ENCODE measurements around the gene SAMD1. TPM values are rescaled to one million over a fixed set of nuclear protein-coding genes. Genes with fewer than 3 reads are reported as not detected.

The SAMD1 gene
- total RNA-seq, 1 experiment from 2014 or later: 56.0 TPM

DNA sequence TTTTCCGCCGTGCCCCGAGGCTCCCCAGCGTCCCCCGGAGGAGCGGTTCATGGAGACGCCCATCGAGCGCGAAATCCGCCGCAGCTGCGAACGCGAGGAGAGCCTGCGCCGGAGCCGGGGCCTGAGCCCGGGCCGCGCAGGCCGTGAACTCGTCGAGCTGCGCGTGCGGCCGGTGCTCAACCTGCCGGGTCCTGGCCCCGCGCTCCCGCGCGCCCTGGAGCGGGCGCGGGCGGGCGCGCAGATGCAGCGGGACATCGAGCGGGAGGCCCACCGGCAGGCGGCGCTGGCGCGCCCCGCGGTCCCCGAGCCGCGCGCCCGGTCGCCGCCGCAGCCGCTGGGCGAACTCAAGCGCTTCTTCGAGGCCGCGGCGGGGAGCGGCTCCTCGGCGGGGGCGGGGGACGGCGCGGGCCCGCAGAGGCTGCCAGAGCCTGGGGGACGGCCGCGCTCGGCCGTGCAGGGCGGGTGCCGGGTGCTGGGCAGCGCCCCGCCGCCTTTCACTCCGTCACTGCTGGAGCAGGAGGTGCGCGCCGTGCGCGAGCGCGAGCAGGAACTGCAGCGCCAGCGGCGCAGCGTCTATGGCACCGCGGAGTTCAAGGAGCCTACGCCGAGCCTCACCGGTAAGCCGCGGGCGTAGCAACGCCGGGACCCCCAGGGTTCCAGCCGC is 17.2 kb downstream of the SAMD1 start:
- intact Hi-C loops (cut with micrococcal nuclease; ENCODE audit: unreplicated experiment): loop anchor here (5.0 kb wide), 2 partner anchors 66 to 476 kb away; partner anchors contain the start of gene RFX1

GRCh38 chr19:14072535-14073260 is 17.9 kb downstream of the SAMD1 start, which contains the start of gene MISP3:
Gene MISP3, plus strand, starts transcription at chr19:14072786. Its CDS starts 524 bp downstream, at chr19:14073310.
- TF ChIP-seq EZH2 (IDR thresholded peaks at IDR 0.05; ENCODE audit: borderline replicate concordance, low read depth, low read length, poor library complexity, severe bottlenecking): no peak
- TF ChIP-seq, protein P1, sequence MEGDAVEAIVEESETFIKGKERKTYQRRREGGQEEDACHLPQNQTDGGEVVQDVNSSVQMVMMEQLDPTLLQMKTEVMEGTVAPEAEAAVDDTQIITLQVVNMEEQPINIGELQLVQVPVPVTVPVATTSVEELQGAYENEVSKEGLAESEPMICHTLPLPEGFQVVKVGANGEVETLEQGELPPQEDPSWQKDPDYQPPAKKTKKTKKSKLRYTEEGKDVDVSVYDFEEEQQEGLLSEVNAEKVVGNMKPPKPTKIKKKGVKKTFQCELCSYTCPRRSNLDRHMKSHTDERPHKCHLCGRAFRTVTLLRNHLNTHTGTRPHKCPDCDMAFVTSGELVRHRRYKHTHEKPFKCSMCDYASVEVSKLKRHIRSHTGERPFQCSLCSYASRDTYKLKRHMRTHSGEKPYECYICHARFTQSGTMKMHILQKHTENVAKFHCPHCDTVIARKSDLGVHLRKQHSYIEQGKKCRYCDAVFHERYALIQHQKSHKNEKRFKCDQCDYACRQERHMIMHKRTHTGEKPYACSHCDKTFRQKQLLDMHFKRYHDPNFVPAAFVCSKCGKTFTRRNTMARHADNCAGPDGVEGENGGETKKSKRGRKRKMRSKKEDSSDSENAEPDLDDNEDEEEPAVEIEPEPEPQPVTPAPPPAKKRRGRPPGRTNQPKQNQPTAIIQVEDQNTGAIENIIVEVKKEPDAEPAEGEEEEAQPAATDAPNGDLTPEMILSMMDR (conservative IDR thresholded peaks at IDR 0.05; ENCODE audit: low read depth, low read length): no peak
- intact Hi-C loops (cut with micrococcal nuclease; ENCODE audit: unreplicated experiment): loop anchor here (1.0 to 5.0 kb wide), 3 partner anchors 65 to 475 kb away; partner anchors contain the start of gene RFX1
- POLR2A ChIA-PET (ENCODE audit: low non-redundant PET): no interaction called here
- Histone ChIP-seq H3K27ac (ENCODE audit: low read depth, low read length, poor library complexity, severe bottlenecking) (no peak within 1 kb of the TSS), H3K27me3 (replicated peaks; ENCODE audit: insufficient read depth, low read depth, low read length, poor library complexity) (no peaks in the 10 kb centered on the region), H3K9me3 (ENCODE audit: low read depth, low read length, poor library complexity, severe bottlenecking) (no peaks in the 10 kb centered on the region), H3K4me3 (ENCODE audit: low read depth, low read length, poor library complexity, severe bottlenecking) (peak within 1 kb of the TSS; percentile 49), H3K36me3 (ENCODE audit: insufficient read depth, low read length, poor library complexity, severe bottlenecking) (no peaks in the 10 kb centered on the region), H3K4me1 (ENCODE audit: insufficient read depth, low read length, poor library complexity, severe bottlenecking) (peaks cover 24% of the 10 kb centered on the region)
- DNase-seq (ENCODE audit: low spot score): peak; percentile 54
- no TSS peak for BruUV-seq (replicated peaks)
- CTCF ChIA-PET: interaction anchor here (0.5 to 1.7 kb wide), 3 partner anchors 14 to 796 kb away, joined by 3 to 5 read pairs (median 3); partner anchors contain the start of gene IL27RA

More for the DNA sequence above, 17.2 kb downstream of the SAMD1 start:
- no peaks in the 10 kb centered on the region for H3K36me3 ChIP-seq (ENCODE audit: insufficient read depth, low read length, poor library complexity, severe bottlenecking)
- ChIA-PET POLR2A (ENCODE audit: low non-redundant PET) (no interaction called here), CTCF (interaction anchor here (0.6 to 1.7 kb wide), 3 partner anchors 41 to 192 kb away, joined by 3 to 5 read pairs (median 3); partner anchors contain the start of gene IL27RA)
- DNase-seq (ENCODE audit: low spot score): peak; percentile 84
- BruUV-seq (replicated peaks): no TSS peak
- H3K27me3 ChIP-seq (replicated peaks; ENCODE audit: insufficient read depth, low read depth, low read length, poor library complexity): no peaks in the 10 kb centered on the region
- H3K4me1 ChIP-seq (ENCODE audit: insufficient read depth, low read length, poor library complexity, severe bottlenecking): peaks cover 24% of the 10 kb centered on the region
- H3K9me3 ChIP-seq (ENCODE audit: low read depth, low read length, poor library complexity, severe bottlenecking): no peaks in the 10 kb centered on the region
- peak overlapping the region; percentile 49 for H3K4me3 ChIP-seq (ENCODE audit: low read depth, low read length, poor library complexity, severe bottlenecking)
- TF ChIP-seq, protein P1 (conservative IDR thresholded peaks at IDR 0.05; ENCODE audit: low read depth, low read length): peak; percentile 18; the same call in 1 of the 2 replicates
- TF ChIP-seq EZH2 (IDR thresholded peaks at IDR 0.05; ENCODE audit: borderline replicate concordance, low read depth, low read length, poor library complexity, severe bottlenecking): no peak
- no peak overlapping the region for H3K27ac ChIP-seq (ENCODE audit: low read depth, low read length, poor library complexity, severe bottlenecking)

- no peaks in the 10 kb centered on the region for H3K36me3 ChIP-seq (ENCODE audit: insufficient read depth, low read length, poor library complexity, severe bottlenecking)
- TF ChIP-seq, protein P1 (conservative IDR thresholded peaks at IDR 0.05; ENCODE audit: low read depth, low read length): no peak
- TF ChIP-seq EZH2 (IDR thresholded peaks at IDR 0.05; ENCODE audit: borderline replicate concordance, low read depth, low read length, poor library complexity, severe bottlenecking): no peak
- POLR2A ChIA-PET (ENCODE audit: low non-redundant PET): no interaction called here
- H3K27ac ChIP-seq (ENCODE audit: low read depth, low read length, poor library complexity, severe bottlenecking): no peak overlapping the region
- DNase-seq (ENCODE audit: low spot score): no peak
- CTCF ChIA-PET: interaction anchor here (0.6 to 1.1 kb wide), 5 partner anchors 8 to 358 kb away, joined by 3 to 9 read pairs (median 3); partner anchors contain the start of gene PALM3
- intact Hi-C loops (cut with micrococcal nuclease; ENCODE audit: unreplicated experiment): loop anchor here (5.0 kb wide), 2 partner anchors 63 to 473 kb away; partner anchors contain the start of gene RFX1
- no TSS peak for BruUV-seq (replicated peaks)
- H3K27me3 ChIP-seq (replicated peaks; ENCODE audit: insufficient read depth, low read depth, low read length, poor library complexity): no peaks in the 10 kb centered on the region
- peaks cover 24% of the 10 kb centered on the region for H3K4me1 ChIP-seq (ENCODE audit: insufficient read depth, low read length, poor library complexity, severe bottlenecking)
- no peaks in the 10 kb centered on the region for H3K9me3 ChIP-seq (ENCODE audit: low read depth, low read length, poor library complexity, severe bottlenecking)
- no peak overlapping the region for H3K4me3 ChIP-seq (ENCODE audit: low read depth, low read length, poor library complexity, severe bottlenecking)
Measured at GRCh38 chr19:14070268-14071050, 20.1 kb downstream of the SAMD1 start.
